K562 (cell line): ENCODE results near the gene NR4A2. TPM values are rescaled to one million over a fixed set of nuclear protein-coding genes. Genes with fewer than 3 reads are reported as not detected.

Experiments used
- FOXA3 ChIP-seq, 2 experiments: fragments of 450-650 bp in 1 of 2; sonication (generic) in 1 of 2; formaldehyde crosslinking; IDR thresholded peaks in 1 of 2; conservative IDR thresholded peaks in 1 of 2; 2 replicates each; pipeline versions ENCODE4 v1.4.0 to v1.8.0; 2020 to 2022; ENCODE audit warnings: mild to moderate bottlenecking in 2 of 2, missing genetic modification reagents in 1 of 2
- HNRNPUL1 ChIP-seq: fragments of 200-400 bp; formaldehyde crosslinking; IDR thresholded peaks from 2 replicates; pipeline ENCODE4 v1.6.1; 2017; ENCODE audit warnings: low read length
- MCM2 ChIP-seq: fragments of 450-650 bp; IDR thresholded peaks from 2 replicates; pipeline ENCODE4 v1.6.1; 2017; ENCODE audit warnings: low read depth, mild to moderate bottlenecking
- MGA ChIP-seq: fragments of 450-650 bp; IDR thresholded peaks from 2 replicates; pipeline ENCODE4 v1.6.1; 2016; ENCODE audit warnings: mild to moderate bottlenecking, moderate library complexity
- PHB2 ChIP-seq: fragments of 450-650 bp; IDR thresholded peaks from 2 replicates; pipeline ENCODE4 v1.6.1; 2017; ENCODE audit warnings: low read depth
- SIN3A ChIP-seq, 2 experiments: fragments of 150-350 bp in 1 of 2; IDR thresholded peaks; 2 replicates each; pipeline ENCODE4 v1.6.1; 2011 to 2016; ENCODE audit warnings: borderline replicate concordance in 2 of 2, low read depth in 2 of 2, low read length in 2 of 2, mild to moderate bottlenecking in 2 of 2, moderate library complexity in 2 of 2; ENCODE audit not compliant: control insufficient read depth in 1 of 2
- TRIM24 ChIP-seq, 2 experiments: fragments of 450-650 bp; IDR thresholded peaks; 2 replicates each; pipeline ENCODE4 v1.6.1; 2016
- XRCC4 ChIP-seq: IDR thresholded peaks from one replicate; pipeline ENCODE4 v1.6.1; 2011; ENCODE audit not compliant: insufficient read depth, insufficient read length; ENCODE audit errors: extremely low read depth
- ZNF398 ChIP-seq: fragments of 250-450 bp; sonication (Bioruptor Pico); IDR thresholded peaks from 2 replicates; pipeline ENCODE4 v1.8.0; 2021; ENCODE audit warnings: moderate library complexity, mild to moderate bottlenecking, inconsistent platforms
- ZNF408 ChIP-seq: fragments of 250-450 bp; sonication (Bioruptor Pico); IDR thresholded peaks from 2 replicates; pipeline ENCODE4 v1.4.0; 2020; ENCODE audit warnings: low read depth, mild to moderate bottlenecking, moderate library complexity
- ZNF436 ChIP-seq: fragments of 250-450, 450-650 bp; sonication (Bioruptor Pico); formaldehyde crosslinking; IDR thresholded peaks from 2 replicates; pipeline ENCODE4 v1.7.0; 2020; ENCODE audit warnings: mild to moderate bottlenecking
- ZSCAN29 ChIP-seq: fragments of 450-650 bp; IDR thresholded peaks from 2 replicates; pipeline ENCODE4 v1.6.1; 2017
- polyA plus RNA-seq, 8 experiments: library from polyadenylated mRNA; depleted of rRNA in 4 of 8; stranded (reverse) in 5 of 8; unstranded in 3 of 8; fragments of >200 nt; fragmentation: Nextera tagmentation in 2 of 8; fragmentation: Illumina TruSeq in 1 of 8; extraction: Ambion mirVana in 2 of 8; extraction: Trizol in 1 of 8; gene quantifications; 2 replicates each; pipeline versions ENCODE4 v1.2.1 to v1.2.3, GENCODE V29; 2011 to 2014; ENCODE audit warnings: inconsistent platforms in 1 of 8, missing spikeins in 1 of 8
- total RNA-seq, 7 experiments: library from RNA; depleted of rRNA in 6 of 7; stranded (reverse); fragments of >200 nt in 6 of 7; fragmentation: Illumina TruSeq in 2 of 7; extraction: Trizol in 2 of 7; gene quantifications; 2 replicates each; pipeline versions ENCODE4 v1.2.1 to v1.2.3, GENCODE V29; 2011 to 2021; ENCODE audit warnings: low replicate concordance in 1 of 7

The NR4A2 gene
- total and polyA plus RNA-seq, 9 of the 15 experiments (the other 6 are each of a cell fraction or from before 2014, with no cell fraction given): 0.94 to 5.1 (median 1.3) TPM

GRCh38 chr2:156332534-156333273 lies at the start of gene NR4A2 (continued):
- 0 out of 4 replicates have a peak, but pooled peaks of 1 of the 2 experiments have one; percentile 27 for TF ChIP-seq FOXA3 (CRISPR knock-in tag; conservative IDR thresholded peaks at IDR 0.05 in 1 of 2, IDR thresholded peaks at IDR 0.05 in 1 of 2)
- TF ChIP-seq SIN3A (IDR thresholded peaks at IDR 0.05; ENCODE audit: borderline replicate concordance in 2 of 2, control insufficient read depth in 1 of 2, low read depth in 2 of 2, low read length in 2 of 2): peak; percentile 38 to 83; a peak in 2 of 4 replicates
- TF ChIP-seq MCM2: no peak
- no peak for TF ChIP-seq ZSCAN29
- TF ChIP-seq ZNF398 (CRISPR knock-in tag): no peak
- TF ChIP-seq TRIM24 (IDR thresholded peaks at IDR 0.05): peak in 1 of 2 experiments; percentile 33; a peak in 1 of 4 replicates
- no peak for TF ChIP-seq XRCC4
- TF ChIP-seq HNRNPUL1: no peak
- peak; percentile 90 for TF ChIP-seq MGA
- TF ChIP-seq ZNF408 (CRISPR knock-in tag): no peak
- no peak for TF ChIP-seq ZNF436 (CRISPR knock-in tag)
- no peak for TF ChIP-seq PHB2
